Measurements from ENCODE around the gene NFIA. TPM values are rescaled to one million over a fixed set of nuclear protein-coding genes. Genes with fewer than 3 reads are reported as not detected.

NFIA gene
- total RNA-seq, 8 experiments from 2014 or later, result 1.0 to 57.6 (median 9.2) TPM

- peaks cover 0 to 13% of the 10 kb centered on the region in 2 donors for H3K4me1 ChIP-seq (replicated peaks in 1 of 2)
- H3K27ac ChIP-seq, result no peak overlapping the region
- in situ Hi-C loops (cut with MboI; ENCODE audit: low pct_unique_long_range_greater_than_20kb in 2 of 9, low sequenced_read_pairs in 9 of 9, unreplicated experiment in 9 of 9), result no loop called here
- 83 to 100% (median 92%) methylated on average over 1 to 8 of the region's 8 CpGs; no CpG with 5 or more reads in 2 of the 10 experiments for WGBS, 10 experiments
- H3K4me3 ChIP-seq, result no peak overlapping the region
- ATAC-seq (replicated peaks in 6 of 8), result no peak
Observed at GRCh38 chr1:61358770-61359455, 276.6 kb downstream of the NFIA start.

GRCh38 chr1:61361931-61362330 lies 279.6 kb downstream of the NFIA start:
- H3K27ac ChIP-seq, result no peak overlapping the region
- 67 to 100% (median 88%) methylated on average over 1 to 2 of the region's 2 CpGs; no CpG with 5 or more reads in 6 of the 10 experiments for WGBS, 10 experiments
- H3K4me3 ChIP-seq, result no peak overlapping the region
- ATAC-seq (replicated peaks in 6 of 8), result no peak
- in situ Hi-C loops (cut with MboI; ENCODE audit: low pct_unique_long_range_greater_than_20kb in 2 of 9, low sequenced_read_pairs in 9 of 9, unreplicated experiment in 9 of 9), result no loop called here
- peaks cover 0 to 13% of the 10 kb centered on the region in 2 donors for H3K4me1 ChIP-seq (replicated peaks in 1 of 2)

GRCh38 chr1:61362351-61362750 lies 280.0 kb downstream of the NFIA start:
- 67 to 100% (median 92%) methylated on average over 1 to 2 of the region's 2 CpGs; no CpG with 5 or more reads in 1 of the 10 experiments for WGBS, 10 experiments
- no peak for ATAC-seq (replicated peaks in 6 of 8)
- Histone ChIP-seq H3K4me1 (replicated peaks in 1 of 2) (peaks cover 0 to 13% of the 10 kb centered on the region in 2 donors), H3K4me3 (no peak overlapping the region), H3K27ac (no peak overlapping the region)
- in situ Hi-C loops (cut with MboI; ENCODE audit: low pct_unique_long_range_greater_than_20kb in 2 of 9, low sequenced_read_pairs in 9 of 9, unreplicated experiment in 9 of 9), result no loop called here

GRCh38 chr1:61368366-61368765 lies 286.0 kb downstream of the NFIA start:
- no peak for ATAC-seq (replicated peaks in 6 of 8)
- Histone ChIP-seq H3K27ac (no peak overlapping the region), H3K4me3 (no peak overlapping the region), H3K4me1 (replicated peaks in 1 of 2) (peaks cover 6 to 9% of the 10 kb centered on the region in 2 donors)
- in situ Hi-C loops (cut with MboI; ENCODE audit: low pct_unique_long_range_greater_than_20kb in 2 of 9, low sequenced_read_pairs in 9 of 9, unreplicated experiment in 9 of 9), result no loop called here
- 79 to 100% (median 94%) methylated on average over 2 of the region's 2 CpGs for WGBS, 10 experiments

GRCh38 chr1:61368876-61369275 lies 286.5 kb downstream of the NFIA start:
- Histone ChIP-seq H3K27ac (no peak overlapping the region), H3K4me1 (replicated peaks in 1 of 2) (peaks cover 6 to 10% of the 10 kb centered on the region in 2 donors), H3K4me3 (no peak overlapping the region)
- in situ Hi-C loops (cut with MboI; ENCODE audit: low pct_unique_long_range_greater_than_20kb in 2 of 9, low sequenced_read_pairs in 9 of 9, unreplicated experiment in 9 of 9), result no loop called here
- ATAC-seq (replicated peaks in 6 of 8), result no peak
- WGBS, 10 experiments, result 80 to 100% (median 93%) methylated on average over 1 to 6 of the region's 6 CpGs

- no peak overlapping the region for H3K27ac ChIP-seq
- WGBS, 10 experiments, result 75 to 100% (median 97%) methylated on average over 1 to 10 of the region's 10 CpGs
- no peak overlapping the region for H3K4me3 ChIP-seq
- H3K4me1 ChIP-seq (replicated peaks in 1 of 2), result peaks cover 6 to 10% of the 10 kb centered on the region in 2 donors
- ATAC-seq (replicated peaks in 6 of 8), result no peak
- in situ Hi-C loops (cut with MboI; ENCODE audit: low pct_unique_long_range_greater_than_20kb in 2 of 9, low sequenced_read_pairs in 9 of 9, unreplicated experiment in 9 of 9), result no loop called here
Observed at GRCh38 chr1:61370177-61370912, 288.0 kb downstream of the NFIA start.

GRCh38 chr1:61370913-61371279 lies 288.5 kb downstream of the NFIA start:
- no peak for ATAC-seq (replicated peaks in 6 of 8)
- no peak overlapping the region for H3K27ac ChIP-seq
- H3K4me1 ChIP-seq (replicated peaks in 1 of 2), result peaks cover 6 to 10% of the 10 kb centered on the region in 2 donors
- in situ Hi-C loops (cut with MboI; ENCODE audit: low pct_unique_long_range_greater_than_20kb in 2 of 9, low sequenced_read_pairs in 9 of 9, unreplicated experiment in 9 of 9), result no loop called here
- 65 to 100% (median 95%) methylated on average over 1 to 2 of the region's 2 CpGs; no CpG with 5 or more reads in 2 of the 10 experiments for WGBS, 10 experiments
- no peak overlapping the region for H3K4me3 ChIP-seq

- no peak for ATAC-seq (replicated peaks in 6 of 8)
- 10 to 97% (median 42%) methylated on average over 3 to 5 of the region's 5 CpGs; no CpG with 5 or more reads in 1 of the 10 experiments for WGBS, 10 experiments
- Histone ChIP-seq H3K27ac (no peak overlapping the region), H3K4me1 (replicated peaks in 1 of 2) (peaks cover 6 to 10% of the 10 kb centered on the region in 2 donors), H3K4me3 (no peak overlapping the region)
- in situ Hi-C loops (cut with MboI; ENCODE audit: low pct_unique_long_range_greater_than_20kb in 2 of 9, low sequenced_read_pairs in 9 of 9, unreplicated experiment in 9 of 9), result no loop called here
Observed at GRCh38 chr1:61372944-61373343, 290.6 kb downstream of the NFIA start.

GRCh38 chr1:61374156-61374555 lies 291.8 kb downstream of the NFIA start:
- in situ Hi-C loops (cut with MboI; ENCODE audit: low pct_unique_long_range_greater_than_20kb in 2 of 9, low sequenced_read_pairs in 9 of 9, unreplicated experiment in 9 of 9), result no loop called here
- no peak overlapping the region for H3K27ac ChIP-seq
- ATAC-seq (replicated peaks in 6 of 8), result no peak
- peaks cover 6 to 10% of the 10 kb centered on the region in 2 donors for H3K4me1 ChIP-seq (replicated peaks in 1 of 2)
- H3K4me3 ChIP-seq, result no peak overlapping the region
- WGBS, 10 experiments, result 43 to 100% (median 100%) methylated on average over 1 of the region's 1 CpG; no CpG with 5 or more reads in 5 of the 10 experiments

- Histone ChIP-seq H3K4me3 (no peak overlapping the region), H3K4me1 (replicated peaks in 1 of 2) (peaks cover 6 to 10% of the 10 kb centered on the region in 2 donors), H3K27ac (no peak overlapping the region)
- in situ Hi-C loops (cut with MboI; ENCODE audit: low pct_unique_long_range_greater_than_20kb in 2 of 9, low sequenced_read_pairs in 9 of 9, unreplicated experiment in 9 of 9), result no loop called here
- 86 to 100% (median 100%) methylated on average over 1 to 3 of the region's 3 CpGs; no CpG with 5 or more reads in 2 of the 10 experiments for WGBS, 10 experiments
- ATAC-seq (replicated peaks in 6 of 8), result no peak
Observed at GRCh38 chr1:61375082-61375880, 292.9 kb downstream of the NFIA start.

GRCh38 chr1:61376151-61376550 lies 293.8 kb downstream of the NFIA start:
- H3K4me3 ChIP-seq, result no peak overlapping the region
- in situ Hi-C loops (cut with MboI; ENCODE audit: low pct_unique_long_range_greater_than_20kb in 2 of 9, low sequenced_read_pairs in 9 of 9, unreplicated experiment in 9 of 9), result no loop called here
- ATAC-seq (replicated peaks in 6 of 8), result no peak
- WGBS, 10 experiments, result 80 to 100% (median 88%) methylated on average over 1 to 2 of the region's 2 CpGs
- no peak overlapping the region for H3K27ac ChIP-seq
- peaks cover 6 to 10% of the 10 kb centered on the region in 2 donors for H3K4me1 ChIP-seq (replicated peaks in 1 of 2)

GRCh38 chr1:61377242-61377958 lies 295.0 kb downstream of the NFIA start:
- ATAC-seq (replicated peaks in 6 of 8), result no peak
- no peak overlapping the region for H3K4me3 ChIP-seq
- WGBS, 10 experiments, result 63 to 100% (median 90%) methylated on average over 2 to 7 of the region's 7 CpGs
- in situ Hi-C loops (cut with MboI; ENCODE audit: low pct_unique_long_range_greater_than_20kb in 2 of 9, low sequenced_read_pairs in 9 of 9, unreplicated experiment in 9 of 9), result no loop called here
- H3K27ac ChIP-seq, result no peak overlapping the region
- peaks cover 6 to 10% of the 10 kb centered on the region in 2 donors for H3K4me1 ChIP-seq (replicated peaks in 1 of 2)

All from motor neuron (in vitro differentiated cells).